ENCODE results near the gene HIBCH. TPM values are rescaled to one million over a fixed set of nuclear protein-coding genes. Genes with fewer than 3 reads are reported as not detected.

The HIBCH gene
- total RNA-seq, 1 experiment from 2014 or later = 26.5 TPM

DNA sequence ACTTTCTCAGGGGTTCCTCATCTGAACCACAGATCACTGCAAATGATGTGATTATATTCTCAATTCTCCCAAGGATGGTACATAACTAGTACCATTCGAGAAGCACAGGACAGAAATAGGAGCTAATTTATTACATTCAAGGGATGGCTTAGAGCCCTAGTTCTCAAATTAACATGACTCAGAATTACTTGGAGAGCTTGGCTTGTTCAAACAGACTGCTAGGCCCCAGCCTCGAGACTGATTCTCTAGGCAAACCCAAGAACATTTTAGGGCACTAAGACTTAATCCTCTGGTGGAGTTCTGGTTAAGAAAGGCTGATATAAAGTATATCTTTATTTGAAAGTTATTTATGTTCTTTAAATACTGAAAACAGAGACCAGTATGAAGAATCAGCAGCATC is 35.8 kb downstream of the HIBCH start:
- Mint-ChIP-seq H3K36me3 (peaks cover 61% of the 10 kb centered on the region), H3K4me1 (peaks cover 12% of the 10 kb centered on the region), H3K27me3 (ENCODE audit: low read depth) (no peaks in the 10 kb centered on the region), H3K4me3 (no peak overlapping the region), H3K27ac (no peak overlapping the region), H3K9me3 (peaks cover 6% of the 10 kb centered on the region)
- TF ChIP-seq TP53 (CRISPR knock-in tag; IDR thresholded peaks at IDR 0.05) = no peak
- no peak for TF ChIP-seq FOXP4 (CRISPR knock-in tag; IDR thresholded peaks at IDR 0.05)
- no peak for TF ChIP-seq HMGA2 (CRISPR knock-in tag; IDR thresholded peaks at IDR 0.05)
- TF ChIP-seq NR1H2 (CRISPR knock-in tag; IDR thresholded peaks at IDR 0.05) = no peak
- TF ChIP-seq, protein P1, sequence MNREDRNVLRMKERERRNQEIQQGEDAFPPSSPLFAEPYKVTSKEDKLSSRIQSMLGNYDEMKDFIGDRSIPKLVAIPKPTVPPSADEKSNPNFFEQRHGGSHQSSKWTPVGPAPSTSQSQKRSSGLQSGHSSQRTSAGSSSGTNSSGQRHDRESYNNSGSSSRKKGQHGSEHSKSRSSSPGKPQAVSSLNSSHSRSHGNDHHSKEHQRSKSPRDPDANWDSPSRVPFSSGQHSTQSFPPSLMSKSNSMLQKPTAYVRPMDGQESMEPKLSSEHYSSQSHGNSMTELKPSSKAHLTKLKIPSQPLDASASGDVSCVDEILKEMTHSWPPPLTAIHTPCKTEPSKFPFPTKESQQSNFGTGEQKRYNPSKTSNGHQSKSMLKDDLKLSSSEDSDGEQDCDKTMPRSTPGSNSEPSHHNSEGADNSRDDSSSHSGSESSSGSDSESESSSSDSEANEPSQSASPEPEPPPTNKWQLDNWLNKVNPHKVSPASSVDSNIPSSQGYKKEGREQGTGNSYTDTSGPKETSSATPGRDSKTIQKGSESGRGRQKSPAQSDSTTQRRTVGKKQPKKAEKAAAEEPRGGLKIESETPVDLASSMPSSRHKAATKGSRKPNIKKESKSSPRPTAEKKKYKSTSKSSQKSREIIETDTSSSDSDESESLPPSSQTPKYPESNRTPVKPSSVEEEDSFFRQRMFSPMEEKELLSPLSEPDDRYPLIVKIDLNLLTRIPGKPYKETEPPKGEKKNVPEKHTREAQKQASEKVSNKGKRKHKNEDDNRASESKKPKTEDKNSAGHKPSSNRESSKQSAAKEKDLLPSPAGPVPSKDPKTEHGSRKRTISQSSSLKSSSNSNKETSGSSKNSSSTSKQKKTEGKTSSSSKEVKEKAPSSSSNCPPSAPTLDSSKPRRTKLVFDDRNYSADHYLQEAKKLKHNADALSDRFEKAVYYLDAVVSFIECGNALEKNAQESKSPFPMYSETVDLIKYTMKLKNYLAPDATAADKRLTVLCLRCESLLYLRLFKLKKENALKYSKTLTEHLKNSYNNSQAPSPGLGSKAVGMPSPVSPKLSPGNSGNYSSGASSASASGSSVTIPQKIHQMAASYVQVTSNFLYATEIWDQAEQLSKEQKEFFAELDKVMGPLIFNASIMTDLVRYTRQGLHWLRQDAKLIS (CRISPR knock-in tag; IDR thresholded peaks at IDR 0.05; ENCODE audit: borderline replicate concordance) = no peak
- TF ChIP-seq, protein P2, sequence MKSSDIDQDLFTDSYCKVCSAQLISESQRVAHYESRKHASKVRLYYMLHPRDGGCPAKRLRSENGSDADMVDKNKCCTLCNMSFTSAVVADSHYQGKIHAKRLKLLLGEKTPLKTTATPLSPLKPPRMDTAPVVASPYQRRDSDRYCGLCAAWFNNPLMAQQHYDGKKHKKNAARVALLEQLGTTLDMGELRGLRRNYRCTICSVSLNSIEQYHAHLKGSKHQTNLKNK (CRISPR knock-in tag; IDR thresholded peaks at IDR 0.05) = no peak
- TF ChIP-seq, protein P3, sequence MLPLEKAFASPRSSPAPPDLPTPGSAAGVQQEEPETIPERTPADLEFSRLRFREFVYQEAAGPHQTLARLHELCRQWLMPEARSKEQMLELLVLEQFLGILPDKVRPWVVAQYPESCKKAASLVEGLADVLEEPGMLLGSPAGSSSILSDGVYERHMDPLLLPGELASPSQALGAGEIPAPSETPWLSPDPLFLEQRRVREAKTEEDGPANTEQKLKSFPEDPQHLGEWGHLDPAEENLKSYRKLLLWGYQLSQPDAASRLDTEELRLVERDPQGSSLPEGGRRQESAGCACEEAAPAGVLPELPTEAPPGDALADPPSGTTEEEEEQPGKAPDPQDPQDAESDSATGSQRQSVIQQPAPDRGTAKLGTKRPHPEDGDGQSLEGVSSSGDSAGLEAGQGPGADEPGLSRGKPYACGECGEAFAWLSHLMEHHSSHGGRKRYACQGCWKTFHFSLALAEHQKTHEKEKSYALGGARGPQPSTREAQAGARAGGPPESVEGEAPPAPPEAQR (CRISPR knock-in tag; IDR thresholded peaks at IDR 0.05) = no peak
- no peak for TF ChIP-seq ZNF121 (CRISPR knock-in tag; IDR thresholded peaks at IDR 0.05)
- TF ChIP-seq ZNF232 (CRISPR knock-in tag; IDR thresholded peaks at IDR 0.05) = no peak
- no peak for TF ChIP-seq ZNF532 (CRISPR knock-in tag; IDR thresholded peaks at IDR 0.05; ENCODE audit: borderline replicate concordance)
- TF ChIP-seq TEAD1 (CRISPR knock-in tag; IDR thresholded peaks at IDR 0.05) = no peak
- no peak for TF ChIP-seq NFYB (CRISPR knock-in tag; conservative IDR thresholded peaks at IDR 0.05; ENCODE audit: low read depth)
- TF ChIP-seq ZBTB21 (CRISPR knock-in tag; IDR thresholded peaks at IDR 0.05; ENCODE audit: borderline replicate concordance) = no peak
- no peak for TF ChIP-seq SMAD3 (CRISPR knock-in tag; IDR thresholded peaks at IDR 0.05; ENCODE audit: borderline replicate concordance)
- TF ChIP-seq, protein P4, sequence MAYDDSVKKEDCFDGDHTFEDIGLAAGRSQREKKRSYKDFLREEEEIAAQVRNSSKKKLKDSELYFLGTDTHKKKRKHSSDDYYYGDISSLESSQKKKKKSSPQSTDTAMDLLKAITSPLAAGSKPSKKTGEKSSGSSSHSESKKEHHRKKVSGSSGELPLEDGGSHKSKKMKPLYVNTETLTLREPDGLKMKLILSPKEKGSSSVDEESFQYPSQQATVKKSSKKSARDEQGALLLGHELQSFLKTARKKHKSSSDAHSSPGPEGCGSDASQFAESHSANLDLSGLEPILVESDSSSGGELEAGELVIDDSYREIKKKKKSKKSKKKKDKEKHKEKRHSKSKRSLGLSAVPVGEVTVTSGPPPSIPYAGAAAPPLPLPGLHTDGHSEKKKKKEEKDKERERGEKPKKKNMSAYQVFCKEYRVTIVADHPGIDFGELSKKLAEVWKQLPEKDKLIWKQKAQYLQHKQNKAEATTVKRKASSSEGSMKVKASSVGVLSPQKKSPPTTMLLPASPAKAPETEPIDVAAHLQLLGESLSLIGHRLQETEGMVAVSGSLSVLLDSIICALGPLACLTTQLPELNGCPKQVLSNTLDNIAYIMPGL (CRISPR knock-in tag; IDR thresholded peaks at IDR 0.05) = no peak
- TF ChIP-seq SOX15 (CRISPR knock-in tag; IDR thresholded peaks at IDR 0.05) = no peak
- no peak for TF ChIP-seq E2F1 (CRISPR knock-in tag; IDR thresholded peaks at IDR 0.05)
- TF ChIP-seq, protein P5, sequence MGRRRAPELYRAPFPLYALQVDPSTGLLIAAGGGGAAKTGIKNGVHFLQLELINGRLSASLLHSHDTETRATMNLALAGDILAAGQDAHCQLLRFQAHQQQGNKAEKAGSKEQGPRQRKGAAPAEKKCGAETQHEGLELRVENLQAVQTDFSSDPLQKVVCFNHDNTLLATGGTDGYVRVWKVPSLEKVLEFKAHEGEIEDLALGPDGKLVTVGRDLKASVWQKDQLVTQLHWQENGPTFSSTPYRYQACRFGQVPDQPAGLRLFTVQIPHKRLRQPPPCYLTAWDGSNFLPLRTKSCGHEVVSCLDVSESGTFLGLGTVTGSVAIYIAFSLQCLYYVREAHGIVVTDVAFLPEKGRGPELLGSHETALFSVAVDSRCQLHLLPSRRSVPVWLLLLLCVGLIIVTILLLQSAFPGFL (CRISPR knock-in tag; IDR thresholded peaks at IDR 0.05; ENCODE audit: borderline replicate concordance) = no peak
- CTCF ChIA-PET = no interaction called here
- no peak for DNase-seq (ENCODE audit: low spot score)
- POLR2A ChIA-PET = no interaction called here
- ATAC-seq = no peak
